ENCODE measurements around the gene NRG4. TPM values are rescaled to one million over a fixed set of nuclear protein-coding genes. Genes with fewer than 3 reads are reported as not detected.

Gene NRG4
- total and polyA plus RNA-seq, 2 of the 8 experiments (the other 6 are each of a cell fraction or from before 2014, with no cell fraction given), result 0.24 TPM; not detected in 1

GRCh38 chr15:75927601-75928000 lies 84.6 kb downstream of the NRG4 start:
- Histone ChIP-seq H3K27me3 (replicated peaks in 1 of 4; ENCODE audit: control insufficient read depth in 3 of 4, extremely low read depth in 1 of 4, insufficient read depth in 3 of 4, low read length in 3 of 4) (no peaks in the 10 kb centered on the region), H3K4me3 (ENCODE audit: extremely low read depth in 1 of 4, insufficient read depth in 2 of 4, low read depth in 3 of 4, low read length in 4 of 4) (no peak overlapping the region), H4K20me1 (replicated peaks in 1 of 2; ENCODE audit: control insufficient read depth in 1 of 2, insufficient read depth in 2 of 2, low read length in 2 of 2) (peaks cover 3 to 13% of the 10 kb centered on the region in 2 experiments), H2BK12ac (ENCODE audit: low read depth, low read length) (no peak overlapping the region), H2BK20ac (ENCODE audit: low read length) (no peak overlapping the region), H4K91ac (replicated peaks; ENCODE audit: insufficient read length, low read length) (no peak overlapping the region), H4K8ac (ENCODE audit: extremely low read depth, insufficient read depth, low read length) (no peak overlapping the region), H2AK5ac (ENCODE audit: low read depth, low read length) (no peak overlapping the region), H3K79me2 (ENCODE audit: control insufficient read depth in 1 of 2, insufficient read depth in 2 of 2, low read length in 2 of 2) (peaks cover under 1 to 33% of the 10 kb centered on the region in 2 experiments; a peak in 2 of 4 replicates), H3K23me2 (ENCODE audit: low read depth, low read length) (no peaks in the 10 kb centered on the region; the same call in 1 of the 2 replicates), H2BK15ac (ENCODE audit: low read length) (no peak overlapping the region), H3K14ac (ENCODE audit: insufficient read length) (no peak overlapping the region), H4K5ac (ENCODE audit: insufficient read length, low read depth, low read length) (no peak overlapping the region), H3K56ac (replicated peaks; ENCODE audit: insufficient read length, low read depth, low read length) (no peak overlapping the region), H3K18ac (ENCODE audit: extremely low read depth, low read length) (no peak overlapping the region), H3K23ac (ENCODE audit: insufficient read length) (no peak overlapping the region), H3K4me2 (ENCODE audit: insufficient read depth in 1 of 2, low read depth in 2 of 2, low read length in 2 of 2) (no peak overlapping the region), H3K79me1 (ENCODE audit: low read depth, low read length) (0 out of 2 replicates have a peak, but pooled peaks cover 2% of the 10 kb centered on the region), H2BK120ac (replicated peaks; ENCODE audit: low read depth, low read length) (no peak overlapping the region), H2AFZ (ENCODE audit: low read length) (no peak overlapping the region), H3K27ac (ENCODE audit: low read depth, low read length) (no peak overlapping the region), H3K4me1 (replicated peaks in 1 of 4; ENCODE audit: control insufficient read depth in 3 of 4, insufficient read depth in 4 of 4, low read length in 3 of 4) (peaks cover 0 to 11% (median 3%) of the 10 kb centered on the region in 4 experiments; a peak in 3 of 7 replicates), H3K9ac (replicated peaks in 1 of 4; ENCODE audit: extremely low read depth in 1 of 4, low read depth in 3 of 4, low read length in 3 of 4) (no peak overlapping the region), H3K9me3 (ENCODE audit: insufficient read depth in 2 of 2, low read depth in 1 of 2, low read length in 1 of 2) (no peaks in the 10 kb centered on the region), H2BK5ac (ENCODE audit: low read depth, low read length) (no peak overlapping the region), H3K36me3 (ENCODE audit: control insufficient read depth in 2 of 4, insufficient read depth in 4 of 4, low read length in 3 of 4) (peaks cover 0 to 23% (median 16%) of the 10 kb centered on the region in 4 experiments; a peak in 7 of 8 replicates), H3K4ac (replicated peaks; ENCODE audit: insufficient read length, low read depth, low read length) (no peak overlapping the region)
- CTCF ChIA-PET (ENCODE audit: partially characterized antibody), result interaction anchor here (0.9 to 5.1 kb wide), 11 partner anchors 8 to 212 kb away, joined by 3 to 41 read pairs (median 12); no protein-coding TSS in a partner anchor
- POLR2A ChIA-PET (ENCODE audit: partially characterized antibody), result interaction anchor here (1.6 kb wide), 1 partner anchor 25 kb away, joined by 7 read pairs; no protein-coding TSS in a partner anchor
- DNase-seq (ENCODE audit: low read depth in 1 of 2, low spot score in 2 of 2), result no peak
- WGBS, 2 experiments (ENCODE audit: extremely low coverage in 1 of 2, insufficient coverage in 1 of 2, insufficient read length in 1 of 2, insufficient replicate concordance in 2 of 2, low coverage in 1 of 2, low lambda C conversion rate in 2 of 2, missing lambda C conversion rate in 1 of 2), result 89% methylated on average over 4 of the region's 4 CpGs; no CpG with 5 or more reads in 1 of the 2 experiments
- no peak for FAIRE-seq
- TF ChIP-seq KDM5A (IDR thresholded peaks at IDR 0.05; ENCODE audit: low read length), result no peak
- no peak for TF ChIP-seq TEAD4 (IDR thresholded peaks at IDR 0.05; ENCODE audit: low read depth, low read length)
- no peak for TF ChIP-seq RBBP5 (IDR thresholded peaks at IDR 0.05; ENCODE audit: borderline replicate concordance, low read depth, low read length)
- TF ChIP-seq ATF3 (IDR thresholded peaks at IDR 0.05; ENCODE audit: insufficient read depth, low read depth, low read length), result no peak
- no peak for TF ChIP-seq BACH1 (IDR thresholded peaks at IDR 0.05; ENCODE audit: low read length)
- no peak for TF ChIP-seq BCL11A (IDR thresholded peaks at IDR 0.05; ENCODE audit: low read depth in 2 of 2, low read length in 2 of 2)
- TF ChIP-seq CREB1 (IDR thresholded peaks at IDR 0.05), result no peak
- TF ChIP-seq RAD21 (IDR thresholded peaks at IDR 0.05 in 1 of 2, conservative IDR thresholded peaks at IDR 0.05 in 1 of 2; ENCODE audit: low read depth in 2 of 2, low read length in 2 of 2), result no peak
- no peak for TF ChIP-seq EP300 (IDR thresholded peaks at IDR 0.05; ENCODE audit: borderline replicate concordance in 1 of 2, low read depth in 2 of 2, low read length in 2 of 2)
- no peak for TF ChIP-seq RNF2 (IDR thresholded peaks at IDR 0.05; ENCODE audit: borderline replicate concordance, low read depth, low read length, missing control alignments, poor library complexity, severe bottlenecking)
- no peak for TF ChIP-seq EGR1 (IDR thresholded peaks at IDR 0.05; ENCODE audit: borderline replicate concordance, low read depth, low read length)
